ENCODE measurements around the gene MRPS24.

GRCh38 chr7:43843296-43843695, 26.0 kb downstream of the MRPS24 start:
- TF ChIP-seq, protein P1, sequence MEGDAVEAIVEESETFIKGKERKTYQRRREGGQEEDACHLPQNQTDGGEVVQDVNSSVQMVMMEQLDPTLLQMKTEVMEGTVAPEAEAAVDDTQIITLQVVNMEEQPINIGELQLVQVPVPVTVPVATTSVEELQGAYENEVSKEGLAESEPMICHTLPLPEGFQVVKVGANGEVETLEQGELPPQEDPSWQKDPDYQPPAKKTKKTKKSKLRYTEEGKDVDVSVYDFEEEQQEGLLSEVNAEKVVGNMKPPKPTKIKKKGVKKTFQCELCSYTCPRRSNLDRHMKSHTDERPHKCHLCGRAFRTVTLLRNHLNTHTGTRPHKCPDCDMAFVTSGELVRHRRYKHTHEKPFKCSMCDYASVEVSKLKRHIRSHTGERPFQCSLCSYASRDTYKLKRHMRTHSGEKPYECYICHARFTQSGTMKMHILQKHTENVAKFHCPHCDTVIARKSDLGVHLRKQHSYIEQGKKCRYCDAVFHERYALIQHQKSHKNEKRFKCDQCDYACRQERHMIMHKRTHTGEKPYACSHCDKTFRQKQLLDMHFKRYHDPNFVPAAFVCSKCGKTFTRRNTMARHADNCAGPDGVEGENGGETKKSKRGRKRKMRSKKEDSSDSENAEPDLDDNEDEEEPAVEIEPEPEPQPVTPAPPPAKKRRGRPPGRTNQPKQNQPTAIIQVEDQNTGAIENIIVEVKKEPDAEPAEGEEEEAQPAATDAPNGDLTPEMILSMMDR (IDR thresholded peaks at IDR 0.05; ENCODE audit: insufficient read depth, low read depth, low read length): no peak
- TF ChIP-seq EZH2 (IDR thresholded peaks at IDR 0.05; ENCODE audit: insufficient read depth, low read length): no peak
